Measurements from ENCODE around the gene CTNNA3. TPM values are rescaled to one million over a fixed set of nuclear protein-coding genes. Genes with fewer than 3 reads are reported as not detected.

The CTNNA3 gene
- total RNA-seq, 2 donors from 2014 or later: 3.2 to 7.2 TPM

DNA sequence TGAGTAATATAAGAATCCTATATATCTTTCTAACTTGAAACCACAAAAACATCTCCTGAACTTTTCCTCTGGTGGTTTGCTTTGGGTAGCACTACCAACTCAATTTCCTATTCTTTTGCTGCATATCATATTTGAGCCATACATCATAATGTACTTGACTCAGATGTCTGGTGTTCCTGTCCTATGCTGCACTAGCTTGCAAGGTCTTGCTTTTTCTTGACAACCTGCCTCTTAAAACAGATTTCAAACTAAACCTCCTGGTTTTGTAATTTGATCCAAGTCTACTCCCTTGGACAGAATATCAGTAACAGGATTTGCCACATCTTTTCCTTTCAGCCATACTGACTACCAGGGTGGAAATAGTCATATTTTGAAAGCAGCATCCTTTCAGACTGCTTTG lies 1290.4 kb downstream of the CTNNA3 start:
- Mint-ChIP-seq H3K4me3 (no peak overlapping the region), H3K36me3 (ENCODE audit: low read depth) (no peaks in the 10 kb centered on the region), H3K9me3 (no peaks in the 10 kb centered on the region), H3K4me1 (no peaks in the 10 kb centered on the region), H3K27me3 (ENCODE audit: insufficient read depth) (no peaks in the 10 kb centered on the region), H3K27ac (no peak overlapping the region)
- H3K36me3 ChIP-seq (ENCODE audit: control insufficient read depth, insufficient read depth, low read length): no peaks in the 10 kb centered on the region
- TF ChIP-seq, protein P1, sequence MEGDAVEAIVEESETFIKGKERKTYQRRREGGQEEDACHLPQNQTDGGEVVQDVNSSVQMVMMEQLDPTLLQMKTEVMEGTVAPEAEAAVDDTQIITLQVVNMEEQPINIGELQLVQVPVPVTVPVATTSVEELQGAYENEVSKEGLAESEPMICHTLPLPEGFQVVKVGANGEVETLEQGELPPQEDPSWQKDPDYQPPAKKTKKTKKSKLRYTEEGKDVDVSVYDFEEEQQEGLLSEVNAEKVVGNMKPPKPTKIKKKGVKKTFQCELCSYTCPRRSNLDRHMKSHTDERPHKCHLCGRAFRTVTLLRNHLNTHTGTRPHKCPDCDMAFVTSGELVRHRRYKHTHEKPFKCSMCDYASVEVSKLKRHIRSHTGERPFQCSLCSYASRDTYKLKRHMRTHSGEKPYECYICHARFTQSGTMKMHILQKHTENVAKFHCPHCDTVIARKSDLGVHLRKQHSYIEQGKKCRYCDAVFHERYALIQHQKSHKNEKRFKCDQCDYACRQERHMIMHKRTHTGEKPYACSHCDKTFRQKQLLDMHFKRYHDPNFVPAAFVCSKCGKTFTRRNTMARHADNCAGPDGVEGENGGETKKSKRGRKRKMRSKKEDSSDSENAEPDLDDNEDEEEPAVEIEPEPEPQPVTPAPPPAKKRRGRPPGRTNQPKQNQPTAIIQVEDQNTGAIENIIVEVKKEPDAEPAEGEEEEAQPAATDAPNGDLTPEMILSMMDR (conservative IDR thresholded peaks at IDR 0.05): no peak
- no peaks in the 10 kb centered on the region for H3K9me3 ChIP-seq (ENCODE audit: control insufficient read depth, low read length)
- no peak overlapping the region for H3K4me3 ChIP-seq (ENCODE audit: low read length)
- no peak for DNase-seq
- no peak overlapping the region for H3K9ac ChIP-seq (ENCODE audit: extremely low read depth, low read length, poor library complexity, severe bottlenecking)
- H3K4me1 ChIP-seq (ENCODE audit: control insufficient read depth, insufficient read depth, low read length): no peaks in the 10 kb centered on the region
- no peaks in the 10 kb centered on the region for H3K27me3 ChIP-seq (ENCODE audit: control insufficient read depth, insufficient read depth, low read length, poor library complexity, severe bottlenecking)
- no peak overlapping the region for H3K27ac ChIP-seq (ENCODE audit: low read depth, low read length)

DNA sequence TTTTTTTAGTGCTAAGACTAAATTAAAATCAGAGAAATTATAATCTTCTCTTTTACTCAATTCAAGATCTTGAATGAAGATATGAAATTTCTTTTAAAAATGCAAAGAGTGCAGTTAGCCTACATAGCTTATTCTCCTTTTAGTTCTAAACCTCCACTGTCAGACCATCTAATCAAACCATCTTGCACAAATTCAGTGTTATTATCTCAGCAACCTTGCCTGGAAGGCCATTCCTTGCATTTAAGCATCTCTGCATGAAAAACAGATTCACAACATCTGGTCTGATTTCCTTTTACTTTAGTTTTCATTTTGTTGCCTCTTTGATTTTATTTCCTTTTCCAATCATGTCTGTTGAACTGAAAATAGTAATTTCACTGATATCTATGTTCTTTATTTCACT lies 1297.3 kb downstream of the CTNNA3 start:
- Histone ChIP-seq H3K4me3 (ENCODE audit: low read length) (no peak overlapping the region), H3K9ac (ENCODE audit: extremely low read depth, low read length, poor library complexity, severe bottlenecking) (no peak overlapping the region), H3K36me3 (ENCODE audit: control insufficient read depth, insufficient read depth, low read length) (no peaks in the 10 kb centered on the region), H3K9me3 (ENCODE audit: control insufficient read depth, low read length) (no peaks in the 10 kb centered on the region), H3K4me1 (ENCODE audit: control insufficient read depth, insufficient read depth, low read length) (no peaks in the 10 kb centered on the region), H3K27ac (ENCODE audit: low read depth, low read length) (no peak overlapping the region), H3K27me3 (ENCODE audit: control insufficient read depth, insufficient read depth, low read length, poor library complexity, severe bottlenecking) (no peaks in the 10 kb centered on the region)
- TF ChIP-seq, protein P1 (conservative IDR thresholded peaks at IDR 0.05): no peak
- Mint-ChIP-seq H3K27me3 (ENCODE audit: insufficient read depth) (no peaks in the 10 kb centered on the region), H3K9me3 (no peaks in the 10 kb centered on the region), H3K27ac (no peak overlapping the region), H3K4me1 (no peaks in the 10 kb centered on the region), H3K36me3 (ENCODE audit: low read depth) (no peaks in the 10 kb centered on the region), H3K4me3 (no peak overlapping the region)
- DNase-seq: no peak

DNA sequence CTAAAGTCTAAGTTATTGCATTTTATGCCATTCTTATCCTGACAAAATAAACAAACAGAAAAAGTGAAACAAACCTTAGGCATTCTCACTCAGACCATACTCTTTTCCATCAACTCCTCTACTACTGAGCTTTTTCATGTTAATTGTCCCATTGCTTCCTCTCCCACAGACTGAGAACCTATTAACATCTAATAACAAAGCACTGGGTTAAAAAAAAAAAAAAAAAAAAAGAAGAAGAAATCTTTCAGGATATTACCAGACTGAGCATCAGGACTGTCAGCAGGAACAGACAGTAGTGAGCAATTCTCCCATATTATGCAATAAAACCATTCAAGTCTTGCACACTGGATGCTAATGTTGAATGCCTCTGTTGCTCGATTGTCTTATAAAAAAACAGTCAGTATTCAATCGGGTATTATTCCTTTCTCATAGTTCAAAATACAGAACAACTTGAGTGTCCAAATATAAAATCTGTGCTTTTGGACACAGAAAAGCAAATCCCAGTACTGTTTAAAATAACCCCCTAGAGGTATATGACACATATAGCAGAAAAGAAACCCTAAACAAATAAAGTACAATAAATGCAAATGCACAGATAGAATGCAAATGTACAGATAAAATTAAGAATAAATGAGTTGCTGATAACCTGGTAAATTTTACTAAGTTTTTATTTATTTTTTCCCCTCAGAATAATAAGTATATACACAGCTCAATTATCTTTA lies 1301.5 kb downstream of the CTNNA3 start:
- H3K4me3 ChIP-seq (ENCODE audit: low read length): no peak overlapping the region
- H3K27ac ChIP-seq (ENCODE audit: low read depth, low read length): no peak overlapping the region
- no peak for DNase-seq
- no peaks in the 10 kb centered on the region for H3K9me3 ChIP-seq (ENCODE audit: control insufficient read depth, low read length)
- no peaks in the 10 kb centered on the region for H3K4me1 ChIP-seq (ENCODE audit: control insufficient read depth, insufficient read depth, low read length)
- Mint-ChIP-seq H3K27ac (no peak overlapping the region), H3K4me1 (no peaks in the 10 kb centered on the region), H3K36me3 (ENCODE audit: low read depth) (no peaks in the 10 kb centered on the region), H3K27me3 (ENCODE audit: insufficient read depth) (no peaks in the 10 kb centered on the region), H3K4me3 (no peak overlapping the region), H3K9me3 (no peaks in the 10 kb centered on the region)
- TF ChIP-seq, protein P1 (conservative IDR thresholded peaks at IDR 0.05): peak; percentile 29
- H3K9ac ChIP-seq (ENCODE audit: extremely low read depth, low read length, poor library complexity, severe bottlenecking): no peak overlapping the region
- no peaks in the 10 kb centered on the region for H3K27me3 ChIP-seq (ENCODE audit: control insufficient read depth, insufficient read depth, low read length, poor library complexity, severe bottlenecking)
- H3K36me3 ChIP-seq (ENCODE audit: control insufficient read depth, insufficient read depth, low read length): no peaks in the 10 kb centered on the region
- WGBS, 2 experiments (ENCODE audit: insufficient coverage in 1 of 2, insufficient read length in 1 of 2): 83 to 90% methylated on average over 1 to 2 of the region's 2 CpGs
